Stromal cell of bone marrow (primary cell): Measurements from ENCODE around the gene SMOC2.
A peak's percentile ranks its signal among the peaks of the same experiment; 100 is the strongest.

Experiments used
- DNase-seq: peaks from one replicate; pipeline ENCODE4 v3.0.0-alpha.2; 2012; ENCODE audit warnings: low read depth

SMOC2 gene

GRCh38 chr6:168628732-168629245 lies 187.8 kb downstream of the SMOC2 start:
- DNase-seq: no peak

- DNase-seq: no peak
Observed at GRCh38 chr6:168631564-168631963, 190.6 kb downstream of the SMOC2 start.

- DNase-seq: no peak
Observed at GRCh38 chr6:168632694-168633093, 191.7 kb downstream of the SMOC2 start.

DNA sequence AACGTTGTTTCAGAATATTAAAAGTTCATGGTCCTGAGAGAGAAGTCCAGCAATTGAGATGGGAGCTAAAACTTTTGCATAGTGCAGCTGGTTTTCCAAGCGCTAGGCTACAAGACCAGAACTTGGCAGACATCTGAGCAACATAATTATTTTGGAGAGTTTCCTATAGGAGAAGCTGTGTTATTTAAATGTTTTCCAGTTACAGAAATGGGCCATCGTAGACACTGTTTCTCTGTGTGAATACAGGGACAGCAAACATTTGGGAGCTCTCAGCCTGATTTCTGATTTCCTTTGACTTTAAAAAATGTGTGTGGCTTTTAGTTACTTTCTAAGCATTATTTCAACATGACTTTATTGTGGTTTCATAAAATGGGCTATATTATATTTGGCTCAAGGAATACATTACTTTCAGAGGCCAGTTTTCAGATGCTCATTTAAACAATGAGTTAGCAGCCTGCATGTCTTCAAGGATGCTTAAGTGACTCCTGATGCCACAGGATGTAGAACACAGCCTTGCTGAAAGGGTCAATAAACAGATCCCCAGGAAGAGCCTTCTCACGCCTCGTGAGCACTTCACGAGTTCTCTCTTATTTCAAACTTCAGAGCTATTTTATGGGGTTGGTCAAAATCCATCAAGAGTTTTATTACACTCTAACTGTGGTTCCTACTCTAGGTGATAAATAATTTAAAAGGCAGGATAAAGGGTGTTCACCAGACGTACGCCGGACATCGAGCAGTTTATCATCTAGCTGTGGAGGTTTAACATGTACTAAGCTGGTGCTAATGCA lies 193.8 kb downstream of the SMOC2 start:
- DNase-seq: no peak

GRCh38 chr6:168636147-168637004 lies 195.4 kb downstream of the SMOC2 start:
- DNase-seq: no peak

DNA sequence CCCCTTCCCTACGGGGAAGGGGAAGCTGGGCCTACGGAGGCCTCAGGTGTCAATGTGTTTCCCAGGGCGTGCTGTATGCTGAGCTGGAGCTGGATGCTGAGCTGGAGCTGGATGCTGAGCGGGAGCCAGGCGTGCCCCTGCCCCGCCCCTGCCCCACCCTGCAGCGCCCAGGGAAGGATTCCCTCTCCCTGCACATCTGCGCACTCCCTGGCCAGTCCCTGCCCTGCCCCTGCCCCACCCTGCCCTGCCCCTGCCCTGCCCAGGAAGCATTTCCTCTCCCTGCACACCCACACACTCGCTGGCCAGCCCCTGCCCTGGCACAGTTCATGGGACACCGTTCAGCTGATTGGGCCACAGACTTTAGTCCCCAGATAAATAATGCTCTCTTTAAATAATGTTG lies 196.8 kb downstream of the SMOC2 start:
- no peak for DNase-seq

GRCh38 chr6:168638468-168639271 lies 197.7 kb downstream of the SMOC2 start:
- DNase-seq: no peak

DNA sequence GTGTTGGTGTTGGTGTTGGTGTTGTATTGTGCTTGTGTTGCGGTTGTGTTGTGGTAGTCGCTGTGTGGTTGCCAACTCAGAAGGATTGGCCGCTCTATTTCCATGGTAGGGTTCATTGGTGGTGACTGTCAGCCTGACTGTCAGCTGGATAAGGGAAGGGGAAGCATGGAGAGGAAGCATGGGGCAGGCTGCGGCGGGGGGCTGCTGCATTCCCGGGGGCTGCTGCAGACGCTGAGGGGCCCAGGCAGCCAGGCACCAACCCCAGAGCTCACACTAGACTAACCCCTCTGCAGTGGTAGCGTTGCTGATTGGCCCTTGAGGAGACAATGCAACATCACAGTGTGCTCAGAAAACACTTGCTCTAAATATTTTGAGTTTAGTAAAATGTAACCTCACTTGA lies 199.2 kb downstream of the SMOC2 start:
- DNase-seq: no peak

DNA sequence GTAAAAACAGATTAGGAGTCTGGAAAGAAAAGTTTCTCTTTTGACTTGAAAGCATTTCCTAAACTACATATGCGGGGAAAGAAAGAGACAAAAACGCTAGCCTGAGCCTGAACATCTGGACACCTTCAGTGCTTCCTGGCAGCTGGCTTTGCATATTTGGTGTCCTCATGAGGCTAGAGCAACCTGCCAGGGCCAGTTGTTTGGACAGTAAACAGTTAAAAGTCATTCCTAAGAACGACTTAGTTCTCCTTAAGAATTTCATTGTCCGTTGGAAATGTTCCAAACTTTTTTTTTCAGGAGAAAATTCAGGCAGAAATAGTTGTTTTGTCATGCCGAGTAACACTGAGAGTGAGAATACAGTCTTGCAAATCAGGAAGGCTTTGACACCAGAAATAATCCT lies 199.8 kb downstream of the SMOC2 start:
- DNase-seq: peak; percentile 4

DNA sequence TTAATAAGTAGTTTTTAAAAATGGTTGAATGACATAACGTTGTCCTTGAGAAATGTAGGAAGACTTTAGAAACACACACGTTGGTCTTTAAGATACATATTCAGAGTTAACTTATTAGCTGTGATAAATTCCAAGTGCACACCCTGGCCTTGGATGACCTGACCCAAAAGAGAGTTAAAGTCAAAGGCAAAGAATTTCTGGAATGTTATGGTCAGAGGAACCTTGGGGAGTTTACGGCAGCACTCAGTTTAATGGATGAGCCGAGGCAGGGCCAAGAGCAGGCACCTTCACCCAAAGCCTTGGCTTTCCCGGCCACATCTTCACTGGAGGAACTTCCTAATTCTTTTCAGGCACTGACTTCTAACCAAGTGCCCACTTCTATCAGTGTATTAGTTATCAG lies 200.5 kb downstream of the SMOC2 start:
- no peak for DNase-seq

GRCh38 chr6:168643401-168643800 lies 202.4 kb downstream of the SMOC2 start:
- no peak for DNase-seq

DNA sequence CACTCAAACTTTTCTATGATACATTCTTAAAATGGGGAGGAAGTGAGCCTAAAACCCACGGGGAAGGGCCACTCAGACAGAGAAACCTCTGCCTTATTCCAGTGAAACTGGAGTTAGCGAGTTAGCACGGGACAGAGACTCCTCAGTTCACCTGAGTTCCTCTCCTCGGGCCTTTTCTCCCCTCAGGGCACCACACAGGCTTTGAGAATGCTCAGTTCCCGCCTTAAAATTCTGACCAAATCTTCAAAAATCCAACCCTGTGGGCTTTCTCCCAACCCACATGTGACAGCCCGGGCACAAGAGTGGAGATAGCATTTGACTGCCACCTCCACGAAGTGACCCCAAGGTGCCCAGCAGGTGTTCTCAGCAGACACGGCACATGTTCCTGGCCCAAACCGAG lies 204.3 kb downstream of the SMOC2 start:
- DNase-seq: no peak

DNA sequence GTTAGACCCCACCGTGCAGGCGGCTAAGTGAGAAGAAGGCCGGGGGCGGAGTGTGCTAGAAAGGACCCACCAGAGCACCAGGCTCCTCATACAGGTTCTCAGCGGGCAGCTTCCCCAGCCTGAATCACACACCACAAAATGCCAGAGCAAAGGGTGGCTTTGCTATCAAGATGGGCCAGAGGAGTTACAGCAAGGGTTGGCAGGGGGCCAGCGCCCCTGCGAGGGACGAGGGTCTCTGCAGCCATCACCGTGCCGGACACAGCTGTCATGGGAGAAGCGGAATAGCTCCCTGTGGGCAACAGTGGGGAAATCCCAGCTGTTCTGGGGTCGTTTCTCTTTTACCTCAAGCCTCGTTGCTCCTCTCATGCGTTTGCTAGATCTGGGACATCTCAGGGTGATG lies 206.3 kb downstream of the SMOC2 start:
- DNase-seq: no peak

DNA sequence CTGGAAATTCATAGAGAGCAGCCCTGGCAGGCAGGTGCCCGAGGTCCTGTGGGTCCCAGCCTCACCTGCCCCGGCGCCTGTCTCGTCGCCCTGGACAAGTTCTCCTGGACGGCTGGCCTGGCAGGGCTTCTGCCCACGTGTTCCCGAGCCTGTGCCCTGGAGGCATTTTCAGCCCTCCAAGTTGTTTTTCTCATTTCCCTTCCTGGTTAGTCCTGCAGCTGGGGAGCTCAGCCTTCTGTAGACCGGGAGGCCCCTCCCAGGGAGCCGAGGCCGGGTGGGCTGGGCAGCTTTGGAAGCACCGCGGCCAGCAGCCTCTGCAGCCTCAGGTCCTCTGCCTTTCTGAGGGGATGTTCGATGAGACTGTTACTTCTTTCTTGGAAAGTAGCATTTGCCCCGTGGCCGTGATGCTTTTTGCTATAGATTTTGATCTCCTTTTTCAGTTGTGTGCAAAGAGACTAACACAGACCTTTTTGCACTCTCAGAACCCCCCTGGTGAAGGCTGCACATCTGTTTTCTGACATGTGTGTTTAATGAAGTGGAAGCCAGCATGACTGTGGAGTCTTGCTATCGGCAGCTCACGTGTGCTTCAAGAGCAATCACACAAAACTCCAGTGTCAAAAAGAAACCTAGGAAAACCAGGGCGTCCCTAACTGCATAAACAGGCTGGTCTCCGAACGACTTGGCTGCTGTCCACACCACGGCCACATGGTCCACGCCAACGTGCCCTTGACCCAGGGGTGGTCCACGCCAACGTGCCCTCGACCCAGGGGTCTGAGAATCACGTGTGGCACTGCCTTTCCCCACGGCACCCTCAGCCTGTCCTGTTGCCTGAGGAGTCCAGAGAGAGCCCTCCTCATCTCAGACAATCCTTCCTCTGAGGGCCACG lies 207.5 kb downstream of the SMOC2 start:
- no peak for DNase-seq

- no peak for DNase-seq
Observed at GRCh38 chr6:168649209-168649608, 208.2 kb downstream of the SMOC2 start.

- DNase-seq: no peak
Observed at GRCh38 chr6:168650671-168651111, 209.7 kb downstream of the SMOC2 start.

DNA sequence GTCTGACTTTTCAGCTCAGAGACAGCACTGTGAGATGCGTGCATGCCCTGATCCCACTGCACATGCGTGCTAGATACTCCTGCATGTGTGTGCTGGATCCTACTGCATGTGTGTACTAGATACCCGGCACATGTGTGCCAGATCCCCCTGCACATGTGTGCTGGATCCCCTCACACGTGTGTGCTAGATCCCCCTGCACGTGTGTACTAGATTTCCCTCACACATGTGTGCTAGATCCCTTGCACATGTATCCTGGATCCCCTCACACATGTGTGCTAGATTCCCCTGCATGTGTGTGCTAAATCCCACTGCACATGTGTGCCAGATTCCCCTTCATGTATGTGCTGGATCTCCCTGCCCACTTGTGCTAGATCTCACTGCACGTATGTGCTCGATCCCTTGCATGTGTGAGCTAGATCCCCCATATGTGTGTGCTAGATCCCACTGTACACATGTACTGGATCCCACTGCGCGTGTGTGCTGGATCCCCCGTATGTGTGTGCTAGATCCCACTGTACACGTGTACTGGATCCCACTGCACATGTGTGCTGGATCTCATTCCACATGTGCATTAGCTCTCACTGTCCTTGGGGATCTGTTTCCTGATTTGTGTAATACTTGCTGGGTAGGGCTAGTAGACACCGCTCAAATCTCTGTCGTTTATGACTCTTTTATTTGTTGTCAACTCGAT lies 214.6 kb downstream of the SMOC2 start:
- no peak for DNase-seq

GRCh38 chr6:168658059-168658458 lies 217.1 kb downstream of the SMOC2 start:
- no peak for DNase-seq

GRCh38 chr6:168660400-168660945 lies 219.5 kb downstream of the SMOC2 start:
- DNase-seq: no peak

- no peak for DNase-seq
Observed at GRCh38 chr6:168662301-168662936, 221.4 kb downstream of the SMOC2 start.
